Stimulated activated CD8-positive, alpha-beta memory T cell treated with anti-CD3 and anti-CD28 coated beads, Interleukin-7, amount 100 ng/mL, for 1 hour (primary cell): ENCODE data around the gene ATP6V1F.
"Not testable (repeated sequence)": the region's sequence is repeated elsewhere in the genome, so short reads cannot be mapped to it uniquely, and the experiment has no call there.

Source experiments
- DNase-seq, 2 donors: peaks; one replicate each; pipeline ENCODE4 v3.0.0-alpha.2; 2020; ENCODE audit warnings: low read depth in 2 of 2

The ATP6V1F gene

GRCh38 chr7:128900237-128900636 lies 37.6 kb downstream of the ATP6V1F start:
- no peak for DNase-seq

GRCh38 chr7:128902761-128903585 lies 40.3 kb downstream of the ATP6V1F start:
- DNase-seq: no peak

GRCh38 chr7:128903621-128904361 lies 41.1 kb downstream of the ATP6V1F start:
- DNase-seq: no peak

GRCh38 chr7:128904381-128905197 lies 41.9 kb downstream of the ATP6V1F start:
- DNase-seq: no peak

GRCh38 chr7:128906001-128906765 lies 43.5 kb downstream of the ATP6V1F start:
- DNase-seq: no peak

- no peak for DNase-seq
These were observed 44.3 kb downstream of the ATP6V1F start for GRCh38 chr7:128906766-128907559.

GRCh38 chr7:128908750-128909624 lies 46.3 kb downstream of the ATP6V1F start:
- DNase-seq: no peak

GRCh38 chr7:128909625-128910568 lies 47.2 kb downstream of the ATP6V1F start:
- DNase-seq: no peak

- DNase-seq: no peak
These were observed 47.9 kb downstream of the ATP6V1F start, which contains the start of gene KCP for GRCh38 chr7:128910569-128910945. KCP (minus strand) TSS chr7:128910709; CDS start chr7:128910676, 33 bp downstream.

- DNase-seq: no peak
These were observed 48.9 kb downstream of the ATP6V1F start for GRCh38 chr7:128911423-128912031.

- DNase-seq: no peak
These were observed 49.6 kb downstream of the ATP6V1F start for GRCh38 chr7:128912281-128912680.

- DNase-seq: not testable (repeated sequence)
These were observed 50.2 kb downstream of the ATP6V1F start for GRCh38 chr7:128912709-128913495.

GRCh38 chr7:128913870-128914565 lies 51.4 kb downstream of the ATP6V1F start:
- no peak for DNase-seq

- DNase-seq: no peak
These were observed 52.0 kb downstream of the ATP6V1F start for GRCh38 chr7:128914566-128915151.

- no peak for DNase-seq
These were observed 52.7 kb downstream of the ATP6V1F start for GRCh38 chr7:128915271-128915819.
